Stimulated activated naive B cell treated with anti-CD40 and anti-IgM and Interleukin-4, amounts not matched to agents 10 μg/mL and 1 μg/mL and 100 μg/mL, for 72 hours (primary cell): ENCODE results near the gene PIERCE2.
"Not testable (repeated sequence)": the region's sequence is repeated elsewhere in the genome, so short reads cannot be mapped to it uniquely, and the experiment has no call there.

Experiments used
- ATAC-seq, 2 donors: fragments of 150-1000 bp; cut with Tn5 transposase; replicated peaks; 2 replicates each; pipeline ENCODE4 v1.10.0; 2021; ENCODE audit warnings: moderate library complexity in 1 of 2
- DNase-seq: peaks from one replicate; pipeline ENCODE4 v3.0.0; 2021
- H3K27ac Mint-ChIP-seq: one replicate; pipeline ENCODE4 v1.8.0; 2022; ENCODE audit warnings: mild to moderate bottlenecking, mixed read lengths
- H3K27me3 Mint-ChIP-seq, 2 donors: one replicate each; pipeline ENCODE4 v1.8.0; 2022; ENCODE audit warnings: mixed read lengths in 2 of 2
- H3K36me3 Mint-ChIP-seq, 2 donors: one replicate each; pipeline ENCODE4 v1.8.0; 2022; ENCODE audit warnings: mixed read lengths in 2 of 2, mild to moderate bottlenecking in 1 of 2
- H3K4me1 Mint-ChIP-seq, 2 donors: one replicate each; pipeline ENCODE4 v1.8.0; 2022; ENCODE audit warnings: mixed read lengths in 2 of 2, mild to moderate bottlenecking in 1 of 2
- H3K4me3 Mint-ChIP-seq, 2 donors: one replicate each; pipeline ENCODE4 v1.8.0; 2022; ENCODE audit warnings: mild to moderate bottlenecking in 2 of 2, mixed read lengths in 2 of 2, moderate library complexity in 1 of 2
- H3K9me3 Mint-ChIP-seq, 2 donors: one replicate each; pipeline ENCODE4 v1.8.0; 2022; ENCODE audit warnings: mixed read lengths in 2 of 2, mild to moderate bottlenecking in 1 of 2

PIERCE2 gene

GRCh38 chr15:55401786-55402246 lies 6.5 kb upstream of the PIERCE2 start:
- ATAC-seq, result no peak

GRCh38 chr15:55402707-55403106 lies 5.6 kb upstream of the PIERCE2 start:
- DNase-seq (no peak), ATAC-seq (no peak)
- peak overlapping the region; percentile 14 for H3K27ac Mint-ChIP-seq
- no peaks in the 10 kb centered on the region for H3K9me3 Mint-ChIP-seq
- no peak overlapping the region for H3K4me3 Mint-ChIP-seq
- H3K27me3 Mint-ChIP-seq, result no peaks in the 10 kb centered on the region
- H3K4me1 Mint-ChIP-seq, result peaks cover 13 to 40% of the 10 kb centered on the region in 2 donors
- H3K36me3 Mint-ChIP-seq, result peaks cover 0 to 8% of the 10 kb centered on the region in 2 donors

More at GRCh38 chr15:55401786-55402246, 6.5 kb upstream of the PIERCE2 start:
- no peak overlapping the region for H3K4me3 Mint-ChIP-seq
- H3K36me3 Mint-ChIP-seq, result peaks cover 2 to 12% of the 10 kb centered on the region in 2 donors
- DNase-seq, result no peak
- no peaks in the 10 kb centered on the region for H3K9me3 Mint-ChIP-seq
- peaks cover 9 to 36% of the 10 kb centered on the region in 2 donors for H3K4me1 Mint-ChIP-seq
- no peaks in the 10 kb centered on the region for H3K27me3 Mint-ChIP-seq
- H3K27ac Mint-ChIP-seq, result no peak overlapping the region

GRCh38 chr15:55403531-55403930 lies 4.8 kb upstream of the PIERCE2 start:
- ATAC-seq (no peak), DNase-seq (no peak)
- Mint-ChIP-seq H3K9me3 (no peaks in the 10 kb centered on the region), H3K36me3 (peaks cover 0 to 4% of the 10 kb centered on the region in 2 donors), H3K4me3 (no peak overlapping the region), H3K27me3 (no peaks in the 10 kb centered on the region), H3K27ac (peak overlapping the region; percentile 56), H3K4me1 (peaks cover 13 to 40% of the 10 kb centered on the region in 2 donors)

GRCh38 chr15:55407498-55408011 lies 740 bp upstream of the PIERCE2 start:
- ATAC-seq, result peak; percentile 51 to 55
- Mint-ChIP-seq H3K27me3 (no peaks in the 10 kb centered on the region), H3K9me3 (no peaks in the 10 kb centered on the region), H3K4me3 (peak overlapping the region; percentile 88 to 94), H3K36me3 (no peaks in the 10 kb centered on the region), H3K4me1 (peaks cover 7 to 39% of the 10 kb centered on the region in 2 donors), H3K27ac (peak overlapping the region; percentile 95)
- DNase-seq, result no peak

GRCh38 chr15:55408976-55409375 lies 681 bp downstream of the PIERCE2 start:
- H3K27me3 Mint-ChIP-seq, DNase-seq, H3K9me3 Mint-ChIP-seq, ATAC-seq, H3K36me3 Mint-ChIP-seq: not testable (repeated sequence)
- peak overlapping the region; percentile 95 for H3K27ac Mint-ChIP-seq
- H3K4me1 Mint-ChIP-seq, result peaks cover 5 to 24% of the 10 kb centered on the region in 2 donors
- H3K4me3 Mint-ChIP-seq, result peak overlapping the region; percentile 88 to 94

GRCh38 chr15:55417678-55418077 lies 9.4 kb downstream of the PIERCE2 start:
- H3K4me1 Mint-ChIP-seq, H3K36me3 Mint-ChIP-seq, H3K4me3 Mint-ChIP-seq, ATAC-seq, DNase-seq, H3K9me3 Mint-ChIP-seq, H3K27me3 Mint-ChIP-seq, H3K27ac Mint-ChIP-seq: not testable (repeated sequence)

GRCh38 chr15:55420171-55420866 lies 12.0 kb downstream of the PIERCE2 start:
- Mint-ChIP-seq H3K4me3 (no peak overlapping the region), H3K36me3 (no peaks in the 10 kb centered on the region), H3K4me1 (no peaks in the 10 kb centered on the region), H3K27me3 (no peaks in the 10 kb centered on the region), H3K27ac (no peak overlapping the region), H3K9me3 (no peaks in the 10 kb centered on the region)
- no peak for DNase-seq
- ATAC-seq, result no peak

- Mint-ChIP-seq H3K36me3 (no peaks in the 10 kb centered on the region), H3K4me3 (no peak overlapping the region)
- no peak for DNase-seq
Measured at GRCh38 chr15:55422089-55422488, 13.8 kb downstream of the PIERCE2 start.

GRCh38 chr15:55434989-55435825 lies 26.9 kb downstream of the PIERCE2 start:
- H3K36me3 Mint-ChIP-seq, result no peaks in the 10 kb centered on the region
- ATAC-seq (peak; percentile 67 to 72), DNase-seq (no peak)
- peaks cover 0 to 2% of the 10 kb centered on the region in 2 donors for H3K4me1 Mint-ChIP-seq
- H3K4me3 Mint-ChIP-seq, result no peak overlapping the region
- no peak overlapping the region for H3K27ac Mint-ChIP-seq
- H3K9me3 Mint-ChIP-seq, result no peaks in the 10 kb centered on the region
- no peaks in the 10 kb centered on the region for H3K27me3 Mint-ChIP-seq

More at GRCh38 chr15:55422089-55422488, 13.8 kb downstream of the PIERCE2 start:
- Mint-ChIP-seq H3K9me3 (no peaks in the 10 kb centered on the region), H3K27me3 (no peaks in the 10 kb centered on the region), H3K4me1 (no peaks in the 10 kb centered on the region), H3K27ac (no peak overlapping the region)
- no peak for ATAC-seq

- not testable (repeated sequence) for H3K4me1 Mint-ChIP-seq, ATAC-seq, H3K27me3 Mint-ChIP-seq, H3K27ac Mint-ChIP-seq, H3K36me3 Mint-ChIP-seq, DNase-seq, H3K4me3 Mint-ChIP-seq, H3K9me3 Mint-ChIP-seq
Measured at GRCh38 chr15:55443141-55443540, 34.8 kb downstream of the PIERCE2 start.

- not testable (repeated sequence) for DNase-seq, H3K36me3 Mint-ChIP-seq, H3K27ac Mint-ChIP-seq, H3K9me3 Mint-ChIP-seq, H3K27me3 Mint-ChIP-seq, H3K4me3 Mint-ChIP-seq, H3K4me1 Mint-ChIP-seq, ATAC-seq
Measured at GRCh38 chr15:55445936-55446335, 37.6 kb downstream of the PIERCE2 start.

- H3K36me3 Mint-ChIP-seq, H3K27me3 Mint-ChIP-seq, H3K9me3 Mint-ChIP-seq, H3K4me3 Mint-ChIP-seq, H3K27ac Mint-ChIP-seq, H3K4me1 Mint-ChIP-seq, DNase-seq, ATAC-seq: not testable (repeated sequence)
Measured at GRCh38 chr15:55446379-55447029, 38.2 kb downstream of the PIERCE2 start.

GRCh38 chr15:55447030-55447394 lies 38.7 kb downstream of the PIERCE2 start:
- not testable (repeated sequence) for H3K4me3 Mint-ChIP-seq, H3K36me3 Mint-ChIP-seq, H3K27me3 Mint-ChIP-seq, DNase-seq, H3K27ac Mint-ChIP-seq, H3K4me1 Mint-ChIP-seq, ATAC-seq, H3K9me3 Mint-ChIP-seq

- peaks cover 4 to 7% of the 10 kb centered on the region in 2 donors for H3K27me3 Mint-ChIP-seq
- no peak overlapping the region for H3K4me3 Mint-ChIP-seq
- DNase-seq, result no peak
- no peaks in the 10 kb centered on the region for H3K4me1 Mint-ChIP-seq
- no peak overlapping the region for H3K27ac Mint-ChIP-seq
- H3K36me3 Mint-ChIP-seq, result peaks cover 6 to 8% of the 10 kb centered on the region in 2 donors
- H3K9me3 Mint-ChIP-seq, result peaks cover 12 to 14% of the 10 kb centered on the region in 2 donors
- ATAC-seq, result no peak
Measured at GRCh38 chr15:55457401-55458022, 49.2 kb downstream of the PIERCE2 start.
